Testis (tissue), 5 donors: Measurements from ENCODE around the gene LMBRD2. TPM values are rescaled to one million over a fixed set of nuclear protein-coding genes. Genes with fewer than 3 reads are reported as not detected.
"Not testable (repeated sequence)": the region's sequence is repeated elsewhere in the genome, so short reads cannot be mapped to it uniquely, and the experiment has no call there.

Experiments
- DNase-seq: peaks from one replicate; pipeline ENCODE4 v3.0.0-alpha.2; 2019
- H3K27ac ChIP-seq, 2 donors: fragments of 200-600 bp; sonication (generic); one replicate each; pipeline ENCODE4 v1.5.1; 2019
- H3K27me3 ChIP-seq: fragments of 200-600 bp; sonication (generic); one replicate; pipeline ENCODE4 v1.5.1; 2019
- H3K36me3 ChIP-seq: fragments of 200-600 bp; sonication (generic); one replicate; pipeline ENCODE4 v1.5.1; 2017; ENCODE audit warnings: low read depth; ENCODE audit errors: missing control alignments
- H3K4me1 ChIP-seq: fragments of 200-600 bp; sonication (generic); one replicate; pipeline ENCODE4 v1.5.1; 2019
- H3K4me3 ChIP-seq, 2 donors: fragments of 200-600 bp; sonication (generic); one replicate each; pipeline ENCODE4 v1.5.1; 2017 to 2019
- H3K9me3 ChIP-seq: fragments of 200-600 bp; sonication (generic); one replicate; pipeline ENCODE4 v1.5.1; 2017
- CTCF ChIP-seq, 3 experiments: fragments of 450-650 bp in 2 of 3; fragments of 200-600 bp in 1 of 3; sonication (generic) in 1 of 3; IDR thresholded peaks; one replicate each; pipeline ENCODE4 v1.5.1; 2016 to 2019; ENCODE audit warnings: antibody characterized with exemption in 3 of 3, mild to moderate bottlenecking in 2 of 3, moderate library complexity in 1 of 3
- POLR2A ChIP-seq: fragments of 450-650 bp; IDR thresholded peaks from one replicate; pipeline ENCODE4 v1.6.1; 2017; ENCODE audit warnings: antibody characterized with exemption, mild to moderate bottlenecking, moderate library complexity
- WGBS, 2 donors: methylation state at CpG; one replicate each; pipeline ENCODE4 v1.1.5; 2018; 5-methylcytosine and 5-hydroxymethylcytosine counted together
- intact Hi-C: fragments of 100-400 bp; cut with DNase I; formaldehyde crosslinking; loops from one replicate; pipeline ENCODE4 v1.15.1; 2023; ENCODE audit warnings: low total_unique reads
- long read RNA-seq, 2 donors: transcript quantifications; one replicate each; lab custom pipeline, GENCODE V29; 2026
- polyA plus RNA-seq: library from polyadenylated mRNA; stranded (reverse); fragments of 350-450 nt; fragmentation: Illumina TruSeq; extraction: RNeasy Lipid Tissue Mini Kit (QIAGEN cat#74804); gene quantifications from one replicate; pipeline ENCODE4 v1.2.3, GENCODE V29; 2014; ENCODE audit warnings: low read depth, low replicate concordance; ENCODE audit not compliant: insufficient read depth
- total RNA-seq, 2 donors: library from RNA; depleted of rRNA; stranded (reverse); fragments of >200 nt; gene quantifications; one replicate each; pipeline ENCODE4 v1.2.3, GENCODE V29; 2016

LMBRD2 gene
- total RNA-seq (10 to 100 TPM in 1 of 2 donors, 1 to 10 TPM in 1; 8.2 to 24.4 TPM), polyA plus RNA-seq (6.3 TPM)
- long read RNA-seq, donor 1: 0 reads
- long read RNA-seq, donor 2: 0 reads

DNA sequence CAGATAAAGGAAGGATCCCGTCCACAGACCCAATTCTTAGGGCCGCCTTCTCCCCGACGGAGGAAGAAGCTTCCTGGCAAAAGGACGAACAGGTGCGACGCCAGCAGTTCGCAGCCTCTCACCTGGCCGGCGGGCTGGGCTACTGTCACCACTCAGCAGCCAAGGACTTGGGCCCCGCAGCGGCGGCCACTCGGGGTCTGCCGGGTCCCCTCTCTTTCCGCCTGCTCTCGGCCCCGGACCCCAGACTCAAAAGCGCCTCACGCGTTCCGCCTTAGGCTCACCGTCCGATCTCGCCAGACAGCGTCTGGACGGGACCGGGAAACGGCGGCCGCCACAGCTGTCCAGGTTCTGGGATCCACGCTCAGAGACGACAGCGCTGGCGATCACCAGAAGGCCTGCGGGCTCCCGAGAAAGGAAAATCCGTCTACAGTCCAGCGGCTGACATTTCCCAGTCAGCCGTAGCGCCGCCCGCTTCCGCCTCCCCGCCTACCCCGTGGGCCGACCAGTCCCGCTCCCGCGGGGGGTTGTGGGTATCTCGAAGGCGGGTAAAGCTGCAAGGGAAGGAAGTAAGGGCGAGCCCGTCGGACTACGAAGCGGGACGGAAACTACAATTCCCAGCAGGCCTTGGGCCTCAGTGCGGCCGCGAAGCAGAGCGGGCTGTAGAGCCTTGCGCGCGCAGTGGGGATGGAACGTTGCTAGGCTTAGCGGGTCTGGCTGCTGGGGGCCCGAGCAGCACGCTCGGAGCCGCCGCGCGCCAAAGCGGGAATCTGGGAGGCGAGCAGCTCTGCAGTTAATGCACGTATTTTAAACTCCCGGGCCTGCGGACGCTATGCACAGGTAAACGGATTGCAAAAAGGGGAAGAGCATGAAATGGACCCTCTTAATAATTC is at the start of gene LMBRD2, which contains the start of gene SKP2:
Gene LMBRD2 (minus strand): TSS at position 454 of the 890 bp plus-strand sequence. CDS start 8,538 bp downstream, outside the sequence.
Gene SKP2 (plus strand): TSS at position 678 of the 890 bp plus-strand sequence. CDS start 152 bp downstream, at position 830.
- Histone ChIP-seq H3K9me3 (no peaks in the 10 kb centered on the region), H3K4me3 (peak within 1 kb of the TSS; percentile 90 to 99), H3K4me1 (peaks cover 17% of the 10 kb centered on the region), H3K36me3 (no peaks in the 10 kb centered on the region), H3K27me3 (no peaks in the 10 kb centered on the region), H3K27ac (peak within 1 kb of the TSS; percentile 85)
- intact Hi-C loops: no loop called here
- TF ChIP-seq POLR2A (no peak), CTCF (IDR thresholded peaks at IDR 0.05) (peak in 1 of 3 experiments; percentile 16)
- 1% methylated on average over 42 to 81 of the region's 81 CpGs for WGBS, 2 donors
- peak; percentile 100 for DNase-seq

DNA sequence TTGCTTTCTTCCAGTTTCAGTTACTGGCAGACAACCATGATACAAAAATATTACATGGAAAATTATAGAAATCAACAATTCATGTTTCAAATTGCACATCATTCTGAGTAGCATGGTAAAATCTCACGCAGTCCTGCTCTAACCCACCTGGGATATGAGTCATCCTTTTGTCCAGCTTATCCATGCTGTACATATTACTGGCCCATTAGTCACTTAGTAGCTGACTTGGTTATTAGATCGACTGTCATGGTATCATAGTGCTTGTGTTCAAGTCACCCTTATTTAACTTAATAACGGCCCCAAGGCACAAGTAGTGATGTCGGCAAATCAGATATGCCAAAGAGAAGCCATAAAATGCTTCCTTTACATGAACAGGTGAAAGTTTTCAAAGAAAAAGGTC is 48.8 kb upstream of the LMBRD2 start:
- Histone ChIP-seq H3K4me1 (no peaks in the 10 kb centered on the region), H3K27ac (no peak overlapping the region), H3K4me3 (no peak overlapping the region), H3K9me3 (no peaks in the 10 kb centered on the region), H3K36me3 (no peaks in the 10 kb centered on the region), H3K27me3 (no peaks in the 10 kb centered on the region)
- 91 to 96% methylated on average over 4 of the region's 4 CpGs for WGBS, 2 donors
- no peak for DNase-seq
- intact Hi-C loops: no loop called here
- no peak for TF ChIP-seq POLR2A
- no peak for TF ChIP-seq CTCF (IDR thresholded peaks at IDR 0.05)

GRCh38 chr5:36199620-36200019 is 47.9 kb upstream of the LMBRD2 start:
- H3K36me3 ChIP-seq: no peaks in the 10 kb centered on the region
- DNase-seq: no peak

DNA sequence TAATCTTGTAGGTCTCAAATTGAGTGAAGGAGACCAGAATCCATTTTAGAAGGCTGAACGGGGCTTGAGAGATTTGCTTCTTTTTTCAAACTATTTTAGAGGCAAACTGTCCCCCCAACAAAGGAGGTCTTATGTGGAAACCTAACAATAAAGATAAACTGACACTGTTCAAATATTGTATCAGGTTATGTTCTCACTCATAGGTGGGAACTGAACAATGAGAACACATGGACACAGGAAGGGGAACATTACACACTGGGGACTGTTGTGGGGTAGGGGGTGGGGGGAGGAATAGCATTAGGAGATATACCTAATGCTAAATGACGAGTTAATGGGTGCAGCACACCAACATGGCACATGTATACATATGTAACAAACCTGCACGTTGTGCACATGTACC is 47.1 kb upstream of the LMBRD2 start:
- intact Hi-C loops, H3K4me1 ChIP-seq, H3K27ac ChIP-seq, H3K9me3 ChIP-seq, H3K27me3 ChIP-seq, H3K4me3 ChIP-seq, DNase-seq, H3K36me3 ChIP-seq: not testable (repeated sequence)
- WGBS, 2 donors: 81 to 86% methylated on average over 3 of the region's 3 CpGs

More at GRCh38 chr5:36199620-36200019, 47.9 kb upstream of the LMBRD2 start:
- Histone ChIP-seq H3K9me3 (no peaks in the 10 kb centered on the region), H3K4me1 (no peaks in the 10 kb centered on the region), H3K27ac (no peak overlapping the region), H3K4me3 (no peak overlapping the region), H3K27me3 (no peaks in the 10 kb centered on the region)
- WGBS, 2 donors: 74 to 79% methylated on average over 2 of the region's 2 CpGs
- intact Hi-C loops: no loop called here
- TF ChIP-seq POLR2A (no peak), CTCF (IDR thresholded peaks at IDR 0.05) (no peak)

DNA sequence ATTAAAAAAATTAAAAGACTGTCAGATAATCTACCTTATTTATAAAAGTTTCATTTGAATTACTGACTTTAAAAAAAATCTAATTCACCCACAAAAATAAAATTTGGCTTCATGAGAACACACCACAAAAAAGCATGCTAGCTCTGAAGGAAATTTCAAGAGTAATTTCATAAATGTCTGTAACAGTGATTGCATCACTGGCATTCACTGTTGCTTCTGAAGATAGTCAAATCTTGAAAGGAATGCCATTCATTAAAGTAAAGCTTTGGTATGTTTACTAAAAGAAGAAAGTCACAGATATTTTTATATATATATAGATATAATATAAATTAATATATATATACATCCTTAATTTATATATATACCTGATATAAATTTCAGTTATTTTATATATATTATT is 46.6 kb upstream of the LMBRD2 start:
- Histone ChIP-seq H3K4me3 (no peak overlapping the region), H3K4me1 (no peaks in the 10 kb centered on the region), H3K9me3 (no peaks in the 10 kb centered on the region), H3K27me3 (no peaks in the 10 kb centered on the region), H3K36me3 (no peaks in the 10 kb centered on the region), H3K27ac (no peak overlapping the region)
- intact Hi-C loops: no loop called here
- TF ChIP-seq POLR2A (no peak), CTCF (IDR thresholded peaks at IDR 0.05) (no peak)
- DNase-seq: no peak
